LNCAP (cell line): ENCODE measurements around the gene SLC25A11.

Experiments
- TF ChIP-seq, protein P1 (sequence below): fragments of 450-650 bp; IDR thresholded peaks from 2 replicates; pipeline ENCODE4 v1.5.1; 2017; ENCODE audit warnings: mild to moderate bottlenecking

Gene SLC25A11

DNA sequence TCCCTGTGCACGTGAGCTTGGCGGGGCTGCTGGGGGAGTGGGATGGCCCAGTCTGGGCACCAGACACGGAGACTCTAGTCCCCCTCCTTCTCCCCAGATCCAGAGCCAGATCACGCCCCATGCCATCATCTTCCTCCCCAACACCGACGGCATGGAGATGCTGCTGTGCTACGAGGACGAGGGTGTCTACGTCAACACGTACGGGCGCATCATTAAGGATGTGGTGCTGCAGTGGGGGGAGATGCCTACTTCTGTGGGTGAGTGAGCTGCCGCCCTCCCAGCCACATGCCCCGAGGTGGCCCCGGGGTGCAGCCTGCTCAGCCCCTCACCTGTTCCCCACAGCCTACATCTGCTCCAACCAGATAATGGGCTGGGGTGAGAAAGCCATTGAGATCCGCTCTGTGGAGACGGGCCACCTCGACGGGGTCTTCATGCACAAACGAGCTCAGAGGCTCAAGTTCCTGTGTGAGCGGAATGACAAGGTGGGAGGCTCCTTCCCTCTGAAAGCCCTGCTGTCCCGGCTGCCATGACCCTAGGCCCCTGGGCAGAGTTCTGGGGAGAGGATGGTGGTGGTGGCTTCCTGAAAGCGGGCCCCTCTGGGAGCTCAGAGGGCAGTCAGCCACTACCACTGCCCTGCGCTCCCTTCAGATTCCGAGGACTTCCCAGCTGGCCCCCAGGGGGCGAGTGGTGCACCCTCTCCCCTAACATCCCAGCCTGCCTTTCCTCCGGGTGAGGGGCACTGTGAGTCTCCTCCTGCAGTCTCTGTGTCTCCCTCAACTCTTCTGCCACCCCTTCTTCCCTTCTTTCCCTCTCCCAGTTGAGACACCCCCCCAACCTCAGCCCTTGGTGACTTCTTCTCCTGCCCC lies 43.3 kb downstream of the SLC25A11 start:
- TF ChIP-seq, protein P1, sequence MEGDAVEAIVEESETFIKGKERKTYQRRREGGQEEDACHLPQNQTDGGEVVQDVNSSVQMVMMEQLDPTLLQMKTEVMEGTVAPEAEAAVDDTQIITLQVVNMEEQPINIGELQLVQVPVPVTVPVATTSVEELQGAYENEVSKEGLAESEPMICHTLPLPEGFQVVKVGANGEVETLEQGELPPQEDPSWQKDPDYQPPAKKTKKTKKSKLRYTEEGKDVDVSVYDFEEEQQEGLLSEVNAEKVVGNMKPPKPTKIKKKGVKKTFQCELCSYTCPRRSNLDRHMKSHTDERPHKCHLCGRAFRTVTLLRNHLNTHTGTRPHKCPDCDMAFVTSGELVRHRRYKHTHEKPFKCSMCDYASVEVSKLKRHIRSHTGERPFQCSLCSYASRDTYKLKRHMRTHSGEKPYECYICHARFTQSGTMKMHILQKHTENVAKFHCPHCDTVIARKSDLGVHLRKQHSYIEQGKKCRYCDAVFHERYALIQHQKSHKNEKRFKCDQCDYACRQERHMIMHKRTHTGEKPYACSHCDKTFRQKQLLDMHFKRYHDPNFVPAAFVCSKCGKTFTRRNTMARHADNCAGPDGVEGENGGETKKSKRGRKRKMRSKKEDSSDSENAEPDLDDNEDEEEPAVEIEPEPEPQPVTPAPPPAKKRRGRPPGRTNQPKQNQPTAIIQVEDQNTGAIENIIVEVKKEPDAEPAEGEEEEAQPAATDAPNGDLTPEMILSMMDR: no peak

DNA sequence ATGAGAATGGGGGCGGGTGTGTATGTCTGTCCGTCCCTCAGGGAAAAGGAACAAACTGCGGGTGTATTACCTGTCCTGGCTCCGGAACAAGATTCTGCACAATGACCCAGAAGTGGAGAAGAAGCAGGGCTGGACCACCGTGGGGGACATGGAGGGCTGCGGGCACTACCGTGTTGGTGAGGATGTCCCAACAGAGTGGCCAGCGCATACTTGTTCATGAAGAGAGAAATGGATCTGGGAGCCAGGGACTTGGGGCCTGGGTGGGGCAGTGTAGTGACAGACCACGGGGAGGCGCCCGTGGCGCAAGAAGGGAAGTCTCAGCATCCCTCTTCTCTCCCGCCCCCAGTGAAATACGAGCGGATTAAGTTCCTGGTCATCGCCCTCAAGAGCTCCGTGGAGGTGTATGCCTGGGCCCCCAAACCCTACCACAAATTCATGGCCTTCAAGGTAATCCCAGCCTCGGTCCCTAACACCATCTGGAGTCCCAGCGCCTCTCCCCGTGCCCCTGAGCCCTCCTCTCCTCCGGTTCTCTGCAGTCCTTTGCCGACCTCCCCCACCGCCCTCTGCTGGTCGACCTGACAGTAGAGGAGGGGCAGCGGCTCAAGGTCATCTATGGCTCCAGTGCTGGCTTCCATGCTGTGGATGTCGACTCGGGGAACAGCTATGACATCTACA lies 44.1 kb downstream of the SLC25A11 start:
- TF ChIP-seq, protein P1: no peak

DNA sequence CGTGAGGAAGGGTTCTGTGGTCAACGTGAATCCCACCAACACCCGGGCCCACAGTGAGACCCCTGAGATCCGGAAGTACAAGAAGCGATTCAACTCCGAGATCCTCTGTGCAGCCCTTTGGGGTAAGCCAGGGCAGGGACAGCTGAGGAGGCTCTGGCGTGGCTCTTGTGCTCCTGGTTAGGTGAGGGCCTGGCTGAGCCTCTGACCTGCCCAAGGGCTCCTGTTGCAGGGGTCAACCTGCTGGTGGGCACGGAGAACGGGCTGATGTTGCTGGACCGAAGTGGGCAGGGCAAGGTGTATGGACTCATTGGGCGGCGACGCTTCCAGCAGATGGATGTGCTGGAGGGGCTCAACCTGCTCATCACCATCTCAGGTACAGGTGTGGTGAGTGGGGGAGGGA lies 44.7 kb downstream of the SLC25A11 start:
- TF ChIP-seq, protein P1: no peak

DNA sequence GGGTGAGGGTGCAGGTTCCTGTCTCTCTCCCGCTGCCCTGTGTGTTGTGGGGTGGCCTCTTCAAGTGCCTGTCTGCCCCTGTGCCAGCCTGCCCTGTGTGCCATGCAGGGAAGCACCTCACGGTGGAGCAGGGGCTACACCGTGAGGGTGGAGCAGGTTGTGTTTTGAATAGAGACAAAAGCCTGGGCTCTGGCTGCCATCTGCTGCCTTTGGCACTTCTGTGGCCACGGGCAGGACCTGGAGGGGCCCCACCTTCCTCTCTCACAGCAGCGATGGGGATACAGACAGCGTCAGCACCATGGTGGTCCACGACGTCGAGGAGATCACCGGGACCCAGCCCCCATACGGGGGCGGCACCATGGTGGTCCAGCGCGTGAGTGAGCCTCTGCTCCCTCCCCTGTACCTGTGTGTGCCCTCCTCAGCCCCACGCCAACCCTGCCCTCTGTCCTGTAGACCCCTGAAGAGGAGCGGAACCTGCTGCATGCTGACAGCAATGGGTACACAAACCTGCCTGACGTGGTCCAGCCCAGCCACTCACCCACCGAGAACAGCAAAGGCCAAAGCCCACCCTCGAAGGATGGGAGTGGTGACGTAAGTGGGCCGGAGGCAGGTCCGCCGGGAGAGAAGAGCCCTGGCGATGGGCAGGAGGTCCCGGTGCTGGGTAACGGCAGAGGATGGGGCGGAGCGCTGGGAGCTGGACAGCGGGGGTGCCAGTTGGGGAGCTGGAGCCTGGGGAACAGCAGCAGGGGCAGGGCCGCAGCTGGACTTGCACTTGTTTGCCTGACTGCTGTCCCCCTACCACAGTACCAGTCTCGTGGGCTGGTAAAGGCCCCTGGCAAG lies 45.9 kb downstream of the SLC25A11 start:
- TF ChIP-seq, protein P1: no peak

DNA sequence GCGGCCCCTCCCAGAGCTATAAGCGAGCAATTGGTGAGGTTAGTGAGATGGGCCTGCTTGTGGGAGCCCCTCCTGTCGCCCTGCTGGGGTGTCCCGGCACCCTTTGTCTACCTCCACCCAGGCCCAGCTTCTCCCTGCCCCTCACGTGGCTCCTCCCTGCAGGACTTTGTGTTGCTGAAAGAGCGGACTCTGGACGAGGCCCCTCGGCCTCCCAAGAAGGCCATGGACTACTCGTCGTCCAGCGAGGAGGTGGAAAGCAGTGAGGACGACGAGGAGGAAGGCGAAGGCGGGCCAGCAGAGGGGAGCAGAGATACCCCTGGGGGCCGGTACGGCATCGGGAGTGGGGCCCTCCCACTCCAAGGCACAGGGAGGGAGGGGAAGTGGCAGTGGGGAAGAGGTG lies 46.6 kb downstream of the SLC25A11 start:
- TF ChIP-seq, protein P1: no peak

DNA sequence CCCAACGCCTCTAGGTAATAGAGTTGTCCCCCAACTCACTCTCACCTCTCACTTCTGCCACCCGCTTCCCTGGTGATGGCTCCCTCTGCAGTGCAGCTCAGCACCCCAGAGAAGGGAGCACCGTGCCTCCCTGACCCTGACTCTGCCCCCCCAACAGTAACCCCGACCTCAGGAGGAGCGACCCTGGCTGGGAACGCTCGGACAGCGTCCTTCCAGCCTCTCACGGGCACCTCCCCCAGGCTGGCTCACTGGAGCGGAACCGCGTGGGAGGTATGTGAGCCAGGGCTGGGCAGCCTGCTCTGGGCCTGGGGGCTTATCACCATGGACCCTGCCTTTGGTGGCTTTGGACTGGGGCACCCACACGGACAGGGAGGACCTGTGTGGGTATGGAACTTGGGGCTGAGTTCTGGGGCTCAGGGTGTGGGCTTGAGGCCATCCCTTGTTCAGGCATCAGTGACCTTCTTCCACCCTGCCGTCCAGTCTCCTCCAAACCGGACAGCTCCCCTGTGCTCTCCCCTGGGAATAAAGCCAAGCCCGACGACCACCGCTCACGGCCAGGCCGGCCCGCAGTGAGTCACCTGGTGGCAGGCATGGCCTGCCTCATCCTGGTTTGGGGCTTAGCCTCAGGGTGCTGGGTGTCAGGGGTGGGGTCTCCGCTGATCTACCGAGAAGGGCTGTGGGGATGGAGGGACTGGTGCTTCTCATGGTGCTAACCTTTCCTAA lies 47.2 kb downstream of the SLC25A11 start:
- TF ChIP-seq, protein P1: no peak
